OCI-LY1 (cell line): ENCODE results near the gene ATP5F1C.

Experiments
- H2AFZ ChIP-seq: fragments of 200-600 bp; sonication (generic), shearing (Covaris generic); 2 replicates; pipeline ENCODE4 v1.6.0; 2014; ENCODE audit warnings: antibody characterized with exemption, mild to moderate bottlenecking, low read length
- H3F3A ChIP-seq: fragments of 200-600 bp; sonication (generic), shearing (Covaris generic); 2 replicates; pipeline ENCODE4 v1.6.0; 2014; ENCODE audit warnings: mild to moderate bottlenecking, antibody characterized with exemption, low read length, moderate library complexity; ENCODE audit not compliant: insufficient read depth
- H3K27ac ChIP-seq: fragments of 200-600 bp; sonication (generic); 2 replicates; pipeline ENCODE4 v1.5.1; 2014; ENCODE audit warnings: low read length, mixed run types, mild to moderate bottlenecking, low read depth; ENCODE audit not compliant: poor library complexity, severe bottlenecking
- H3K27me3 ChIP-seq: fragments of 200-600 bp; sonication (generic); 2 replicates; pipeline ENCODE4 v1.6.0; 2014; ENCODE audit warnings: antibody characterized with exemption, mild to moderate bottlenecking, low read length, moderate library complexity; ENCODE audit not compliant: insufficient read depth
- H3K36me3 ChIP-seq: fragments of 200-600 bp; sonication (generic); 2 replicates; pipeline ENCODE4 v1.6.1; 2014; ENCODE audit warnings: mild to moderate bottlenecking, antibody characterized with exemption, low read length, moderate library complexity, mixed read lengths; ENCODE audit not compliant: insufficient read depth
- H3K4me1 ChIP-seq: fragments of 200-600 bp; sonication (generic); 2 replicates; pipeline ENCODE4 v1.5.1; 2014; ENCODE audit warnings: mild to moderate bottlenecking, low read length, moderate library complexity; ENCODE audit not compliant: insufficient read depth, severe bottlenecking
- H3K4me2 ChIP-seq: fragments of 200-600 bp; sonication (generic), shearing (Covaris generic); 2 replicates; pipeline ENCODE4 v1.6.1; 2014; ENCODE audit warnings: low read length
- H3K4me3 ChIP-seq: fragments of 200-600 bp; sonication (generic); 2 replicates; pipeline ENCODE4 v1.5.1; 2014; ENCODE audit warnings: low read length, low read depth, mild to moderate bottlenecking, mixed read lengths; ENCODE audit not compliant: poor library complexity, severe bottlenecking
- H3K79me2 ChIP-seq: fragments of 200-600 bp; shearing (Covaris generic); 2 replicates; pipeline ENCODE4 v1.6.1; 2016; ENCODE audit warnings: mixed run types, low read length, mixed read lengths; ENCODE audit not compliant: insufficient read depth
- H3K9ac ChIP-seq: fragments of 200-600 bp; sonication (generic), shearing (Covaris generic); 2 replicates; pipeline ENCODE4 v1.6.1; 2014; ENCODE audit warnings: mild to moderate bottlenecking, low read length, mixed read lengths
- H3K9me2 ChIP-seq: fragments of 200-600 bp; sonication (generic), shearing (Covaris generic); 2 replicates; pipeline ENCODE4 v1.6.1; 2014; ENCODE audit warnings: low read depth, mild to moderate bottlenecking, low read length, mixed read lengths
- H3K9me3 ChIP-seq: fragments of 200-600 bp; shearing (Covaris generic); 2 replicates; pipeline ENCODE4 v1.6.1; 2014; ENCODE audit warnings: low read length, mixed read lengths
- H4K20me1 ChIP-seq: fragments of 200-600 bp; sonication (generic), shearing (Covaris generic); 2 replicates; pipeline ENCODE4 v1.6.0; 2016; ENCODE audit warnings: mild to moderate bottlenecking, low read length; ENCODE audit not compliant: insufficient read depth
- CTCF ChIP-seq: fragments of 200-600 bp; sonication (generic), shearing (Covaris generic); IDR thresholded peaks from 2 replicates; pipeline ENCODE4 v1.5.1; 2017; ENCODE audit warnings: mild to moderate bottlenecking, antibody characterized with exemption, low read length, moderate library complexity, mixed read lengths
- EZH2 ChIP-seq: fragments of 200-600 bp; sonication (generic), shearing (Covaris generic); IDR thresholded peaks from 2 replicates; pipeline ENCODE4 v1.8.0; 2017; ENCODE audit warnings: borderline replicate concordance, mixed run types, mild to moderate bottlenecking, antibody characterized with exemption, low read length, moderate library complexity, mixed read lengths

The ATP5F1C gene

DNA sequence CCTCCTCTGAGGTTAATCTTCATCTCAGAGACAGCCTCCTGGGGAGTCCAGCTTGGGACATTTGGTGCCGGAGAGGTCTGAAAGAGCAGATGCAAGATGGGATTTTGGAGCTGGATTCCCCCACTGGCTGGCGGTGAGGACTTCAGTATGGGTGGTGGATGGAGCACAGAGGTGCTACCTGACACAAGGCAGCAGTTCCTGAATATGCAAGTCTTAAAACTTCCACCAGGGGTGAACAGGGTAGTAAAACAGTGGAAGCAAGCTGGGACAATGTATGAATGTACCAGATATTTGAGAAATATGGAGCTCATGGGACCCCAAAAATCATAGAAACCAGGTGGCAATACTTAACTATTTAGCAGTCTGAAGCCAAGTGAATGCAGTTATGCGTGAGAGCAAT, 25.5 kb downstream of the ATP5F1C start:
- H3K4me1 ChIP-seq, result peaks cover 6% of the 10 kb centered on the region
- H3K79me2 ChIP-seq, result no peaks in the 10 kb centered on the region

GRCh38 chr10:7817576-7817975, 29.6 kb downstream of the ATP5F1C start:
- peaks cover 22% of the 10 kb centered on the region for H3K4me1 ChIP-seq
- peak overlapping the region; percentile 99 for H3K4me3 ChIP-seq
- peak overlapping the region; percentile 91 for H3K9ac ChIP-seq
- no peaks in the 10 kb centered on the region for H3K9me2 ChIP-seq
- H3K79me2 ChIP-seq, result peaks cover 17% of the 10 kb centered on the region; the same call in 1 of the 2 replicates
- no peaks in the 10 kb centered on the region for H3K27me3 ChIP-seq
- H3F3A ChIP-seq, result no peaks in the 10 kb centered on the region
- no peaks in the 10 kb centered on the region for H4K20me1 ChIP-seq
- H3K4me2 ChIP-seq, result peak overlapping the region; percentile 78
- H3K27ac ChIP-seq, result no peak overlapping the region
- no peak for TF ChIP-seq EZH2
- H2AFZ ChIP-seq, result peak overlapping the region; percentile 78; the same call in 1 of the 2 replicates
- H3K9me3 ChIP-seq, result no peaks in the 10 kb centered on the region
- H3K36me3 ChIP-seq, result peaks cover 8% of the 10 kb centered on the region; the same call in 1 of the 2 replicates

More for the DNA sequence above, 25.5 kb downstream of the ATP5F1C start:
- Histone ChIP-seq H4K20me1 (no peaks in the 10 kb centered on the region), H3K27me3 (no peaks in the 10 kb centered on the region), H3K9me3 (no peaks in the 10 kb centered on the region), H3F3A (0 out of 2 replicates have a peak, but pooled peaks cover 4% of the 10 kb centered on the region), H2AFZ (no peak overlapping the region), H3K36me3 (no peaks in the 10 kb centered on the region; the same call in 1 of the 2 replicates), H3K4me3 (no peak overlapping the region), H3K27ac (no peak overlapping the region), H3K4me2 (no peak overlapping the region), H3K9me2 (no peaks in the 10 kb centered on the region), H3K9ac (no peak overlapping the region)
- peak; percentile 19; the same call in 1 of the 2 replicates for TF ChIP-seq CTCF
- no peak for TF ChIP-seq EZH2

DNA sequence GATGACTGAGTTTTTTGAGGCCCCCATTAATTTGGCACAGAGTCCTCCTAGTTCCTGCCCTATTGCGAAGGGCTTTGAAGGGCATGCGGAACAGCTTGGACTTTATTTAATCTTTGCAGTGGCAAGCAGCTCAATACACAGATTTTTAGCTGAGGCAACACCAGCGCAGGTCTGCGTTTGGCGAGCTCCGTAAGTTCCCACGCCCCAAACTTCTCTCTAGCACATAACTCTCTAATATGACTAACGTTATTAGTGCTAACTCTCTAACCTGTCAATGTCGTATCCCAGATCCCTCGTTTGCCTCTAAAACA, 30.0 kb downstream of the ATP5F1C start:
- Histone ChIP-seq H3K4me3 (peak overlapping the region; percentile 99), H3K27ac (no peak overlapping the region)

More for the DNA sequence above, 30.0 kb downstream of the ATP5F1C start:
- peaks cover 8% of the 10 kb centered on the region; the same call in 1 of the 2 replicates for H3K36me3 ChIP-seq
- no peaks in the 10 kb centered on the region for H3F3A ChIP-seq
- no peaks in the 10 kb centered on the region for H3K9me3 ChIP-seq
- peak overlapping the region; percentile 78; the same call in 1 of the 2 replicates for H2AFZ ChIP-seq
- H3K27me3 ChIP-seq, result no peaks in the 10 kb centered on the region
- H3K4me2 ChIP-seq, result peak overlapping the region; percentile 78
- peak overlapping the region; percentile 91 for H3K9ac ChIP-seq
- no peak for TF ChIP-seq EZH2
- no peak for TF ChIP-seq CTCF
- peaks cover 22% of the 10 kb centered on the region for H3K4me1 ChIP-seq
- peaks cover 17% of the 10 kb centered on the region; the same call in 1 of the 2 replicates for H3K79me2 ChIP-seq
- H3K9me2 ChIP-seq, result no peaks in the 10 kb centered on the region
- no peaks in the 10 kb centered on the region for H4K20me1 ChIP-seq
